ENCODE measurements around the gene MICALL1.

DNA sequence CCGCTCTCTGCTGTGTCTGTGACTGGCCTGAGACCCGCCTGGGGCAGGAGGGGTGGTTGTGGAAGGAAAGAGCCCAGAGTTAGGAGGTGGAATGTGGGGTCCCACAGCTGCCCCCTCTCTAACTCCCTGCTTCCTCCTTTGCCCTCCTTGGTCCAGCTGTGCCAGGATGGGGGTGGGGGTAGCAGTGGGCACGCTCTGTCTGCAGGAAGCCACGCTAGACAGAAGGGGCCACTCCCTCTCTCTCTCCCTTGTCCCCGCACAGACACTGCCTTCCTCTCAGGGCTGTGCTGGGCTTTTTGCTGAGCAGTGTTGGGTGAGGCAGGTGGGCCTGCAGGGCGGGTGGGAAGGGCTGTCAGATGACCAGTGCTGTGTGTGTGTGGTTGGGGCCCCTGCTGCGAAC lies 80.3 kb downstream of the MICALL1 start:
- TF ChIP-seq, protein P1, sequence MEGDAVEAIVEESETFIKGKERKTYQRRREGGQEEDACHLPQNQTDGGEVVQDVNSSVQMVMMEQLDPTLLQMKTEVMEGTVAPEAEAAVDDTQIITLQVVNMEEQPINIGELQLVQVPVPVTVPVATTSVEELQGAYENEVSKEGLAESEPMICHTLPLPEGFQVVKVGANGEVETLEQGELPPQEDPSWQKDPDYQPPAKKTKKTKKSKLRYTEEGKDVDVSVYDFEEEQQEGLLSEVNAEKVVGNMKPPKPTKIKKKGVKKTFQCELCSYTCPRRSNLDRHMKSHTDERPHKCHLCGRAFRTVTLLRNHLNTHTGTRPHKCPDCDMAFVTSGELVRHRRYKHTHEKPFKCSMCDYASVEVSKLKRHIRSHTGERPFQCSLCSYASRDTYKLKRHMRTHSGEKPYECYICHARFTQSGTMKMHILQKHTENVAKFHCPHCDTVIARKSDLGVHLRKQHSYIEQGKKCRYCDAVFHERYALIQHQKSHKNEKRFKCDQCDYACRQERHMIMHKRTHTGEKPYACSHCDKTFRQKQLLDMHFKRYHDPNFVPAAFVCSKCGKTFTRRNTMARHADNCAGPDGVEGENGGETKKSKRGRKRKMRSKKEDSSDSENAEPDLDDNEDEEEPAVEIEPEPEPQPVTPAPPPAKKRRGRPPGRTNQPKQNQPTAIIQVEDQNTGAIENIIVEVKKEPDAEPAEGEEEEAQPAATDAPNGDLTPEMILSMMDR (IDR thresholded peaks at IDR 0.05) = no peak
- TF ChIP-seq ZFX (IDR thresholded peaks at IDR 0.05; ENCODE audit: borderline replicate concordance) = no peak
